Sigmoid colon (tissue), 7 donors: ENCODE data around the gene EFNA5. TPM values are rescaled to one million over a fixed set of nuclear protein-coding genes. Genes with fewer than 3 reads are reported as not detected.

Experiments used
- DNase-seq: peaks from one replicate; pipeline ENCODE4 v3.0.0-alpha.2; 2019
- H3K27ac ChIP-seq, 4 donors: fragments of 200-600 bp; sonication (generic); one replicate each; pipeline ENCODE4 v1.5.1; 2016 to 2019; ENCODE audit warnings: mild to moderate bottlenecking in 1 of 4
- H3K27me3 ChIP-seq, 3 donors: fragments of 200-600 bp; sonication (generic); one replicate each; pipeline ENCODE4 v1.5.1; 2019; ENCODE audit warnings: mild to moderate bottlenecking in 1 of 3
- H3K36me3 ChIP-seq, 4 donors: fragments of 200-600 bp; sonication (generic); one replicate each; pipeline ENCODE4 v1.5.1; 2016 to 2019
- H3K4me1 ChIP-seq, 4 donors: fragments of 200-600 bp; sonication (generic); one replicate each; pipeline ENCODE4 v1.5.1; 2017 to 2019
- H3K4me3 ChIP-seq, 4 donors: fragments of 200-600 bp; sonication (generic); one replicate each; pipeline ENCODE4 v1.5.1; 2017 to 2019; ENCODE audit warnings: mild to moderate bottlenecking in 2 of 4, moderate library complexity in 1 of 4
- H3K9me3 ChIP-seq, 4 donors: fragments of 200-600 bp in 3 of 4; sonication (generic) in 3 of 4; one replicate each; pipeline versions ENCODE4 v1.5.1 to v1.6.1; 2013 to 2019
- EP300 ChIP-seq, 4 donors: sonication (generic); formaldehyde crosslinking; IDR thresholded peaks; one replicate each; pipeline ENCODE4 v1.6.1; 2017; ENCODE audit warnings: antibody characterized with exemption in 4 of 4
- POLR2A ChIP-seq, 2 donors: fragments of 450-650 bp; IDR thresholded peaks; one replicate each; pipeline ENCODE4 v1.6.1; 2016; ENCODE audit warnings: antibody characterized with exemption in 2 of 2, mild to moderate bottlenecking in 2 of 2, moderate library complexity in 2 of 2
- POLR2AphosphoS5 ChIP-seq, 4 donors: sonication (generic); formaldehyde crosslinking; IDR thresholded peaks; one replicate each; pipeline ENCODE4 v1.6.1; 2017; ENCODE audit warnings: antibody characterized with exemption in 4 of 4
- WGBS, 2 donors: extraction: QIAGEN DNeasy Blood & Tissue Kit; methylation state at CpG; one replicate each; pipeline ENCODE4 v1.1.7; 2013; 5-methylcytosine and 5-hydroxymethylcytosine counted together
- intact Hi-C: fragments of 100-400 bp; cut with DNase I; formaldehyde crosslinking; loops from one replicate; pipeline ENCODE4 v1.15.1; 2023
- polyA plus RNA-seq, 3 donors: library from polyadenylated mRNA; stranded (reverse); fragments of 200-250 nt; gene quantifications; one replicate each; pipeline ENCODE4 v1.2.3, GENCODE V29; 2013
- total RNA-seq, 4 donors: library from RNA; depleted of rRNA; stranded (reverse); fragments of >200 nt; gene quantifications; one replicate each; pipeline ENCODE4 v1.1.0, GENCODE V29; 2016
- TF ChIP-seq, protein P1 (sequence below), 4 experiments: fragments of 450-650 bp in 3 of 4; fragments of 200-600 bp in 1 of 4; IDR thresholded peaks; one replicate each; pipeline ENCODE4 v1.5.1; 2016 to 2019; ENCODE audit warnings: antibody characterized with exemption in 4 of 4, mild to moderate bottlenecking in 3 of 4, moderate library complexity in 2 of 4
- donor health status: healthy with polysubstance abuse.
- donor health status: Bipolar disorder and iron deficiency.
- donor health status: healthy.

The EFNA5 gene
- total and polyA plus RNA-seq, 7 donors: 0.60 to 10.8 (median 6.8) TPM

DNA sequence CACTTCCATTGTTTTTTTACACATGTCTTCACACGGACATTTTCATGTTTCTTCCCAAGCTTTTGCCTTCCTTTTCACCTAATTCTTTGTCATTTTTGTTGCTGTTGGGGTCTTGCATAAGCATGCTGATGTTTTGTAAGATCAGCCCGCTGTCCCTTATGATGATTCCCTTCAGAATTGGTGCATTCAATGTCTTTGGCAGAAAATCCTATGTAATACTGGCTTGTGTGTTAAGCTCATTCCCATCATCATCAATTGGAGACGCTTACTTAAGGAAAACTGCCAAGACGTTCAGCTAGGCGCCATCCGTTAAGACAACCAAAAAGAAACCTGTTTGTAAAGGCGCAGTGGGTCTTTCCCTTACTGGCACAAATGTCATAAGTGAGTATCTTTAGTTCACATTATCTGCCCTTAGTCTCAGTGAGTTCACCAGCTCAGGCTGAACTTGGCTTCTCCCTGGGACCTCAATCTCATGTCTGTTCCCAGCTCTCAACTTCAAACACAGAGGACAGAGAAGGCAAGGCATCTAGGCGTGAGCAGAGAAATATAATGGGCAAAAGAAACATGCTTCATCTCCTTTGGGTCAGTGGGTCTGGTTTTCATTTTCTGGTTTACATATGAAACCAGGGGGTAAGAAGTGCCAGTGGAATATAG, 97.9 kb downstream of the EFNA5 start:
- H3K4me3 ChIP-seq: no peak overlapping the region
- intact Hi-C loops: loop anchor here (5.0 to 10.0 kb wide), 2 partner anchors 99 to 148 kb away; partner anchors contain the start of gene EFNA5
- no peaks in the 10 kb centered on the region for H3K36me3 ChIP-seq
- TF ChIP-seq, protein P1, sequence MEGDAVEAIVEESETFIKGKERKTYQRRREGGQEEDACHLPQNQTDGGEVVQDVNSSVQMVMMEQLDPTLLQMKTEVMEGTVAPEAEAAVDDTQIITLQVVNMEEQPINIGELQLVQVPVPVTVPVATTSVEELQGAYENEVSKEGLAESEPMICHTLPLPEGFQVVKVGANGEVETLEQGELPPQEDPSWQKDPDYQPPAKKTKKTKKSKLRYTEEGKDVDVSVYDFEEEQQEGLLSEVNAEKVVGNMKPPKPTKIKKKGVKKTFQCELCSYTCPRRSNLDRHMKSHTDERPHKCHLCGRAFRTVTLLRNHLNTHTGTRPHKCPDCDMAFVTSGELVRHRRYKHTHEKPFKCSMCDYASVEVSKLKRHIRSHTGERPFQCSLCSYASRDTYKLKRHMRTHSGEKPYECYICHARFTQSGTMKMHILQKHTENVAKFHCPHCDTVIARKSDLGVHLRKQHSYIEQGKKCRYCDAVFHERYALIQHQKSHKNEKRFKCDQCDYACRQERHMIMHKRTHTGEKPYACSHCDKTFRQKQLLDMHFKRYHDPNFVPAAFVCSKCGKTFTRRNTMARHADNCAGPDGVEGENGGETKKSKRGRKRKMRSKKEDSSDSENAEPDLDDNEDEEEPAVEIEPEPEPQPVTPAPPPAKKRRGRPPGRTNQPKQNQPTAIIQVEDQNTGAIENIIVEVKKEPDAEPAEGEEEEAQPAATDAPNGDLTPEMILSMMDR (IDR thresholded peaks at IDR 0.05): no peak
- TF ChIP-seq EP300 (IDR thresholded peaks at IDR 0.05): no peak
- 73 to 91% methylated on average over 8 of the region's 8 CpGs for WGBS, 2 donors
- no peak for DNase-seq
- H3K4me1 ChIP-seq: peaks cover 0 to 14% (median 11%) of the 10 kb centered on the region in 4 donors
- no peak overlapping the region for H3K27ac ChIP-seq
- H3K9me3 ChIP-seq: no peaks in the 10 kb centered on the region
- no peaks in the 10 kb centered on the region for H3K27me3 ChIP-seq

DNA sequence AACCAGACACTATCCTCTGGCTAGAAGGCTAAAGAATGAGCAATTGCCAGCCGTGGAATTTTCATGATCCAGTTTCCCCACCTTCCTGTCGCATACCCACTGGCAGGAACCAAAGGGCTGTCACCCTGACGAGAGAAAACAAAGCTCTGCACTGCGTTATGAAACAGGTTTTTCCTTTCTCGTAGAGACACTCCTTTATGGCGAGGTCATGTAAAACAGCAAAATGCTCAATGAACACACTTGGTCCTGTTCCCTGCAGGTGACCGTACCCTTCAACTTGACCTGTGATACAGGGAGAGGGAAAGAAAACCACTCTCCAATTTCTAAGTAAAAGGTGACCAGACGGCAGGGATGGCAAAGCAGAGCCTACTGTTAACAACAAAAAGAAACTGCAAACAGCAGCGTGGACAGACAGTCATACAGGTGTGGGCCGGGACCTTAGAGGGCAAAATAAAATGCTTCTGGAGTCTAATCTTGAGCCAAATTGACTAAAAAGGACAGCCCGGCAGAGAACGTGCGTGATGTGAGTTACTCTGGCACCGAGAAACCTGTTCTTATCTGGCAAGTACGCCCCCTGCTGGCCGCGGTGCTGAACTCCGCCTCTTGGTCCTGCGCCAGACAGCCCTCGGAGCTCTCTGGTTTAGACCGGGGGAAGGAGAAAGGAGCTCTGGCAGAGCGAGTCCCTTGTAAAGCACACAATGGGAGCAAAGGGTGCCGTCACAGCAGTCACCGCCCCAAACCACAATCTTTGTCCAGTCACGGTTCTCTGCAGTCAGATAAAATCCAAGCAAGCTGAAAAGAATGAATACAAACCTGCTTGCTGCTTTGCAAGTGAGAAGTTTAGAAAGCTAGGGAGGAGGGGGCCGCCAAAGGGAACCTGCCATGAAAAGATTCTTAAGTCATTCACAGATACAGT, 98.9 kb downstream of the EFNA5 start:
- DNase-seq: peak; percentile 96
- no peaks in the 10 kb centered on the region for H3K27me3 ChIP-seq
- peaks cover 0 to 14% (median 11%) of the 10 kb centered on the region in 4 donors for H3K4me1 ChIP-seq
- H3K36me3 ChIP-seq: no peaks in the 10 kb centered on the region
- 1 to 5% methylated on average over 26 of the region's 26 CpGs for WGBS, 2 donors
- H3K9me3 ChIP-seq: no peaks in the 10 kb centered on the region
- TF ChIP-seq, protein P1 (IDR thresholded peaks at IDR 0.05): peak; percentile 74 to 93 (median 88)
- TF ChIP-seq POLR2A (IDR thresholded peaks at IDR 0.05) (peak in 1 of 2 donors; percentile 15), POLR2AphosphoS5 (IDR thresholded peaks at IDR 0.05) (peak in 3 of 4 donors; percentile 51 to 80 (median 74)), EP300 (IDR thresholded peaks at IDR 0.05) (no peak)
- H3K27ac ChIP-seq: peak overlapping the region; percentile 57 to 70 (median 64)
- intact Hi-C loops: loop anchor here (5.0 to 10.0 kb wide), 2 partner anchors 100 to 147 kb away; partner anchors contain the start of gene EFNA5
- H3K4me3 ChIP-seq: peak overlapping the region; percentile 34 to 52 (median 49)

GRCh38 chr5:107570805-107571531, 99.8 kb downstream of the EFNA5 start:
- Histone ChIP-seq H3K27ac (peak overlapping the region in 3 of 4 donors; percentile 57 to 70 (median 66)), H3K36me3 (no peaks in the 10 kb centered on the region), H3K27me3 (no peaks in the 10 kb centered on the region), H3K4me1 (peaks cover 0 to 21% (median 15%) of the 10 kb centered on the region in 4 donors), H3K9me3 (no peaks in the 10 kb centered on the region), H3K4me3 (peak overlapping the region in 3 of 4 donors; percentile 47 to 52 (median 51))
- 22 to 29% methylated on average over 14 of the region's 14 CpGs for WGBS, 2 donors
- no peak for DNase-seq
- intact Hi-C loops: loop anchor here (5.0 to 10.0 kb wide), 2 partner anchors 101 to 146 kb away; partner anchors contain the start of gene EFNA5
- TF ChIP-seq, protein P1 (IDR thresholded peaks at IDR 0.05): no peak
- TF ChIP-seq EP300 (IDR thresholded peaks at IDR 0.05): no peak
- no peak for TF ChIP-seq POLR2A (IDR thresholded peaks at IDR 0.05)
- no peak for TF ChIP-seq POLR2AphosphoS5 (IDR thresholded peaks at IDR 0.05)

GRCh38 chr5:107570181-107570580, 100.6 kb downstream of the EFNA5 start:
- TF ChIP-seq POLR2AphosphoS5 (IDR thresholded peaks at IDR 0.05): no peak
- TF ChIP-seq EP300 (IDR thresholded peaks at IDR 0.05): no peak
- TF ChIP-seq POLR2A (IDR thresholded peaks at IDR 0.05): no peak
- Histone ChIP-seq H3K27ac (no peak overlapping the region), H3K36me3 (no peaks in the 10 kb centered on the region), H3K27me3 (no peaks in the 10 kb centered on the region), H3K4me1 (peaks cover 0 to 26% (median 16%) of the 10 kb centered on the region in 4 donors), H3K4me3 (no peak overlapping the region), H3K9me3 (no peaks in the 10 kb centered on the region)
- DNase-seq: no peak
- WGBS, 2 donors: 93 to 97% methylated on average over 4 of the region's 4 CpGs
- intact Hi-C loops: loop anchor here (5.0 to 10.0 kb wide), 2 partner anchors 102 to 145 kb away; partner anchors contain the start of gene EFNA5
